ENCODE data around the gene C16orf95.
A peak's percentile ranks its signal among the peaks of the same experiment; 100 is the strongest.

C16orf95 gene

GRCh38 chr16:87324411-87325275 is 7.5 kb upstream of the C16orf95 start:
- H3K4me1 ChIP-seq (ENCODE audit: control insufficient read depth, insufficient read depth, low read length, poor library complexity, severe bottlenecking), result no peaks in the 10 kb centered on the region
- peaks cover 15% of the 10 kb centered on the region for H3K36me3 ChIP-seq (ENCODE audit: control insufficient read depth, insufficient read depth, low read length)
- no peak overlapping the region for H3K27ac ChIP-seq (ENCODE audit: insufficient read depth, low read length, poor library complexity, severe bottlenecking)
- no peaks in the 10 kb centered on the region for H3K27me3 ChIP-seq (replicated peaks; ENCODE audit: control insufficient read depth, insufficient read depth, low read length, poor library complexity, severe bottlenecking)
- DNase-seq, result peak in 1 of 3 donors; percentile 17
- H3K9me3 ChIP-seq (ENCODE audit: control insufficient read depth, low read length), result no peaks in the 10 kb centered on the region
- no peak overlapping the region for H3K4me3 ChIP-seq (ENCODE audit: insufficient read depth, low read depth, low read length, poor library complexity, severe bottlenecking)

DNA sequence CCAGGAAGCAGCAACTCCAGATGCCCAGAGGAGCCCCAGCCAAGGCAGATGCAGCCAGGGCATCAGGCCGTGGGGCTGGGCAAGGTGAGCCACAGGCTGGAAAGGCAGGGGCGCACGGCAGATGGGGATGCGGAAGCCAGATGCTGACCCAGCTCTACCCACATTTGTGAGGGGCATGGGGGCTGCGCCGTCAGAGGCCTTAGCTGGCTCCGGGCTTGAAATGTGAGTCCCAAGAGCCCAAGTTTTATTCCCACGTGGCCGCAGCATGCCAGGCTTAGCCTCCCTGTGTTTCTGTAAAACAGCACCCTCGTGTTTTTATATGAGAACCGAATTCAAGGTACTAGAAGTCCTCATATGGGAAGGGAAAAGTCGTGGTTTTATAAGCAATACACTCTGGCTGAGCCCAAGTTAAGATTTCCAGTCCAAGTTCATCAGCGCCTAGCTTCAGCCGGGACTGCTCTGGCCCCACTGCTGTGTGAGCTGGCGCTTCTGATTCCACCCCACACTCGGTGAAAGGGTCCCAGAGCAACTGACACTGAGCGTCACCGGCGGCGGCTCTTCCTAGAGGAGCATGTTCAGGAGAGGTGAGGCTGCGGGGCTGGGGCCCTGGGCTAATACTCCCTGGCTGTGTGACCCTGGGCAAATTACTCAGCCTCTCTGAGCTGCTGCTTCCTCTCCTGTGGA is 6.7 kb upstream of the C16orf95 start:
- no peaks in the 10 kb centered on the region for H3K4me1 ChIP-seq (ENCODE audit: control insufficient read depth, insufficient read depth, low read length, poor library complexity, severe bottlenecking)
- H3K36me3 ChIP-seq (ENCODE audit: control insufficient read depth, insufficient read depth, low read length), result peaks cover 7% of the 10 kb centered on the region
- H3K27me3 ChIP-seq (replicated peaks; ENCODE audit: control insufficient read depth, insufficient read depth, low read length, poor library complexity, severe bottlenecking), result no peaks in the 10 kb centered on the region
- no peak overlapping the region for H3K4me3 ChIP-seq (ENCODE audit: insufficient read depth, low read depth, low read length, poor library complexity, severe bottlenecking)
- no peak overlapping the region for H3K27ac ChIP-seq (ENCODE audit: insufficient read depth, low read length, poor library complexity, severe bottlenecking)
- DNase-seq, result no peak
- H3K9me3 ChIP-seq (ENCODE audit: control insufficient read depth, low read length), result no peaks in the 10 kb centered on the region

DNA sequence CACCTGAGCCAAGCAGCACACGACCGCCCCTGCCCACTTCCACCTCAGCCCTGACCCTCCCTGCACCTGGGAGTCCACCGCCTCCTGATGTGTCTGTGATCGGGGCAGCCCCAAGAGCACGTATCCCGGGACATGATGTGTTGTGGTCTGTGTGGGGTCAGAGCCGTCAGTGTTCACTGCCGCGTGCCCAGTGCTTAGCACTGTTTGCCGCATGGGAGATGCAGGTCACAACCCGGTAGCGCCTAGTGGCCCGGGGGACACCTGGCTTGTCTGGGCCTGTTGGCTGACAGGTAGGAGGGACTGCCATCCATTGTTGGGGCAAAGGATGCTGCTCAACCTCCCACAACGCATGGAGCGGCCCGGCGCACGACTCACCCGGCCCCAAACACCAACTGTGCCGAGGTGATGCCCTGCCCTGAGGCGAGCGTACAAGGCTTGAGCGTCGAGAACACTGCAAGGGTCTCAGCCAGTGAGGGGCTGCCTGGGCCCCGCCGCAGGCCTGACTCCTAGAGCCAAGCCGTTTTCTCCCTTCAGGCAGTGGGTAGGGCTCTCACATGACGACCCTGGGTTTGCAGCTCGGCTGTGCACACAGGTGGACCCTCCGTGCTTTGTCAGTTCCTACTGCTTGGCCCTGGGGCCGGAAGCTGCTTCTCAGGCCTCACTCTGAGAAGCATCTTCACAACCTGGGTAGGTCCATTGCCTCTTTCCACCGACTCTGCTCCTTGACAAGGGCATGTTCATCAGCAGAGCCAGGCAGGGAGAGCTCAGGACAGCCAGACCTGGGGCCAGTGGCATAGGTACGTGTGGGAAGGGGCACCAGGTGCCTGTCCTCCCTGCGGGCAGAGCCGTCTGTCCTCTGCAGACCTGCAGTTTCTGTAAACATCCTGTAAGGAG is 5.9 kb upstream of the C16orf95 start:
- Histone ChIP-seq H3K9me3 (ENCODE audit: control insufficient read depth, low read length) (no peaks in the 10 kb centered on the region), H3K27me3 (replicated peaks; ENCODE audit: control insufficient read depth, insufficient read depth, low read length, poor library complexity, severe bottlenecking) (no peaks in the 10 kb centered on the region), H3K27ac (ENCODE audit: insufficient read depth, low read length, poor library complexity, severe bottlenecking) (no peak overlapping the region), H3K4me1 (ENCODE audit: control insufficient read depth, insufficient read depth, low read length, poor library complexity, severe bottlenecking) (peaks cover 5% of the 10 kb centered on the region), H3K36me3 (ENCODE audit: control insufficient read depth, insufficient read depth, low read length) (peaks cover 2% of the 10 kb centered on the region), H3K4me3 (ENCODE audit: insufficient read depth, low read depth, low read length, poor library complexity, severe bottlenecking) (no peak overlapping the region)
- DNase-seq, result no peak

DNA sequence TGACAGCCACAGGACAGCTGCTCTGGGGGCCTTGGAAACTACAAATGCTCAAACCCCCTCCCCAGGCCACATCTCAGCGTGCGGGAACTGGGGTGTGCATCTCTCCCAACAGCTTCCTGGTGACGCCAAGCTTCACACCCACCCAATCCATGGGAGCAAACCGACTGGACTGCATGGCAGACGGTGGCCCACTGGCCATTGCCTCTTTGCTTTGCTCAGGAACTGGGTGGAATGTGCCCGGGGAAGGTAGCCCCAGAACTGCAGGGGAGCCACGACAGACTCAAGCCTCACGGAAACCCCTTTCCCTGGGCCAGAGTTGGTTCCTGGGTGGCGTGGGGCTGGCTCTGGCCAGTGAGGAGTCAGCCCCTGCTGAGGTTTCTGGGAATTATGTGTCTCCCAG is 5.2 kb upstream of the C16orf95 start:
- Histone ChIP-seq H3K9me3 (ENCODE audit: control insufficient read depth, low read length) (no peaks in the 10 kb centered on the region), H3K27me3 (replicated peaks; ENCODE audit: control insufficient read depth, insufficient read depth, low read length, poor library complexity, severe bottlenecking) (no peaks in the 10 kb centered on the region), H3K4me3 (ENCODE audit: insufficient read depth, low read depth, low read length, poor library complexity, severe bottlenecking) (no peak overlapping the region), H3K4me1 (ENCODE audit: control insufficient read depth, insufficient read depth, low read length, poor library complexity, severe bottlenecking) (peaks cover 9% of the 10 kb centered on the region), H3K36me3 (ENCODE audit: control insufficient read depth, insufficient read depth, low read length) (no peaks in the 10 kb centered on the region), H3K27ac (ENCODE audit: insufficient read depth, low read length, poor library complexity, severe bottlenecking) (no peak overlapping the region)
- no peak for DNase-seq

GRCh38 chr16:87321336-87322107 is 4.3 kb upstream of the C16orf95 start:
- DNase-seq, result no peak
- no peak overlapping the region for H3K4me3 ChIP-seq (ENCODE audit: insufficient read depth, low read depth, low read length, poor library complexity, severe bottlenecking)
- no peaks in the 10 kb centered on the region for H3K27me3 ChIP-seq (replicated peaks; ENCODE audit: control insufficient read depth, insufficient read depth, low read length, poor library complexity, severe bottlenecking)
- no peak overlapping the region for H3K27ac ChIP-seq (ENCODE audit: insufficient read depth, low read length, poor library complexity, severe bottlenecking)
- H3K4me1 ChIP-seq (ENCODE audit: control insufficient read depth, insufficient read depth, low read length, poor library complexity, severe bottlenecking), result peaks cover 9% of the 10 kb centered on the region
- H3K36me3 ChIP-seq (ENCODE audit: control insufficient read depth, insufficient read depth, low read length), result no peaks in the 10 kb centered on the region
- no peaks in the 10 kb centered on the region for H3K9me3 ChIP-seq (ENCODE audit: control insufficient read depth, low read length)

DNA sequence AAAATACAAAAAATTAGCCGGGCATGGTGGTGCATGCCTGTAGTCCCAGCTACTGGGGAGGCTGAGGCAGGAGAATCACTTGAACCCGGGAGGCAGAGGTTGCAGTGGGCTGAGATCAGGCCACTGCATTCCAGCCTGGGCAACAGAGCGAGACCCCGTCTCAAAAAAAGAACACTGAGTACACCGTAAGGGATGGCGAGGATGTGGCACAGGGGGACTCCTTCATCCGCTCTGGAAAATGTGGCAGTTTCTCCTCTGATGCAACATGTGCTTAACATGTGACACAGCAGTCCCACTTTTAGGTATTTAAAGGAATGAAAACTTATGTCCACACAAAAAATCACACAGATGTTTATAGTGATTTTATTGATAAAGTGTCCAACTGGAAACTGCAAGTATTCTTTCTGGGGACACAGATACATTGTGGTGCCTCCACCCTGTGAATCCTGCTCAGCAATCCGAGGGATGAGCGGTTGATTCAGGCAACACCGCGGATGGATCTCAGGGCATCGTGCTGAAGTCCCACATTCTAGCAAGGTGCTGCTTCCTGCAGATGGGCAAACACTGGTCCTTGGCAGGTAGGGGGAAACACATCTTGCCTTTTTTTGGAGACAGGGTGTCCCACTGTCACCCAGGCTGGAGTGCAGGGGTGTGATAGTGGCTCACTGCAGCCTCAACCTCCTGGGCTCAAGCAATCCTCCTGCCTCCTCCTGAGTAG is 3.5 kb upstream of the C16orf95 start:
- peaks cover 9% of the 10 kb centered on the region for H3K4me1 ChIP-seq (ENCODE audit: control insufficient read depth, insufficient read depth, low read length, poor library complexity, severe bottlenecking)

GRCh38 chr16:87319997-87320491 is 2.9 kb upstream of the C16orf95 start:
- DNase-seq, result no peak
- Histone ChIP-seq H3K4me3 (ENCODE audit: insufficient read depth, low read depth, low read length, poor library complexity, severe bottlenecking) (no peak overlapping the region), H3K9me3 (ENCODE audit: control insufficient read depth, low read length) (no peaks in the 10 kb centered on the region), H3K27me3 (replicated peaks; ENCODE audit: control insufficient read depth, insufficient read depth, low read length, poor library complexity, severe bottlenecking) (no peaks in the 10 kb centered on the region), H3K27ac (ENCODE audit: insufficient read depth, low read length, poor library complexity, severe bottlenecking) (no peak overlapping the region), H3K4me1 (ENCODE audit: control insufficient read depth, insufficient read depth, low read length, poor library complexity, severe bottlenecking) (peaks cover 9% of the 10 kb centered on the region), H3K36me3 (ENCODE audit: control insufficient read depth, insufficient read depth, low read length) (no peaks in the 10 kb centered on the region)

More for the DNA sequence above, 3.5 kb upstream of the C16orf95 start:
- H3K4me3 ChIP-seq (ENCODE audit: insufficient read depth, low read depth, low read length, poor library complexity, severe bottlenecking), result no peak overlapping the region
- no peaks in the 10 kb centered on the region for H3K9me3 ChIP-seq (ENCODE audit: control insufficient read depth, low read length)
- no peak for DNase-seq
- H3K27me3 ChIP-seq (replicated peaks; ENCODE audit: control insufficient read depth, insufficient read depth, low read length, poor library complexity, severe bottlenecking), result no peaks in the 10 kb centered on the region
- H3K36me3 ChIP-seq (ENCODE audit: control insufficient read depth, insufficient read depth, low read length), result no peaks in the 10 kb centered on the region
- H3K27ac ChIP-seq (ENCODE audit: insufficient read depth, low read length, poor library complexity, severe bottlenecking), result no peak overlapping the region

GRCh38 chr16:87319011-87319410 is 1.8 kb upstream of the C16orf95 start:
- peaks cover 9% of the 10 kb centered on the region for H3K4me1 ChIP-seq (ENCODE audit: control insufficient read depth, insufficient read depth, low read length, poor library complexity, severe bottlenecking)
- no peaks in the 10 kb centered on the region for H3K36me3 ChIP-seq (ENCODE audit: control insufficient read depth, insufficient read depth, low read length)
- H3K9me3 ChIP-seq (ENCODE audit: control insufficient read depth, low read length), result no peaks in the 10 kb centered on the region
- H3K27me3 ChIP-seq (replicated peaks; ENCODE audit: control insufficient read depth, insufficient read depth, low read length, poor library complexity, severe bottlenecking), result no peaks in the 10 kb centered on the region
- no peak overlapping the region for H3K27ac ChIP-seq (ENCODE audit: insufficient read depth, low read length, poor library complexity, severe bottlenecking)
- no peak for DNase-seq
- no peak overlapping the region for H3K4me3 ChIP-seq (ENCODE audit: insufficient read depth, low read depth, low read length, poor library complexity, severe bottlenecking)

Data from effector memory CD4-positive, alpha-beta T cell (primary cell).